GM23338 (cell line): Measurements from ENCODE around the gene CD300H.

Experiments used
- CTCF ChIP-seq, 2 experiments: fragments of 200-600 bp in 1 of 2; sonication (generic) in 1 of 2; conservative IDR thresholded peaks; 2 replicates each; pipeline versions ENCODE4 v1.5.1 to v1.6.1; 2016 to 2017; ENCODE audit warnings: antibody characterized with exemption in 2 of 2, low read depth in 2 of 2, mild to moderate bottlenecking in 2 of 2, moderate library complexity in 1 of 2
- EZH2 ChIP-seq: fragments of 200-600 bp; sonication (generic); IDR thresholded peaks from one replicate; pipeline ENCODE4 v1.8.0; 2017; ENCODE audit warnings: antibody characterized with exemption, mild to moderate bottlenecking, low read depth; ENCODE audit not compliant: unreplicated experiment
- EZH2phosphoT487 ChIP-seq: fragments of 200-600 bp; sonication (generic); IDR thresholded peaks from one replicate; pipeline ENCODE4 v1.8.1; 2018; ENCODE audit warnings: antibody characterized with exemption; ENCODE audit not compliant: unreplicated experiment
- POLR2AphosphoS5 ChIP-seq: IDR thresholded peaks from 2 replicates; pipeline ENCODE4 v1.6.1; 2016; ENCODE audit warnings: antibody characterized with exemption, low read depth
- REST ChIP-seq: IDR thresholded peaks from one replicate; pipeline ENCODE4 v1.6.1; 2018; ENCODE audit warnings: antibody characterized with exemption; ENCODE audit not compliant: unreplicated experiment

- TF ChIP-seq EZH2phosphoT487 (no peak), CTCF (conservative IDR thresholded peaks at IDR 0.05; ENCODE audit: low read depth in 2 of 2) (no peak), POLR2AphosphoS5 (no peak), REST (no peak), EZH2 (no peak)
Measured at GRCh38 chr17:74578979-74579378, 11.7 kb upstream of the CD300H start.
